GM18505 (cell line): ENCODE results near the gene CXCL5.
"Not testable (repeated sequence)": the region's sequence is repeated elsewhere in the genome, so short reads cannot be mapped to it uniquely, and the experiment has no call there.

Experiments used
- ATAC-seq: cut with Tn5 transposase; IDR thresholded peaks from one replicate; pipeline ENCODE4 v1.9.1; 2021; ENCODE audit not compliant: unreplicated experiment
- POLR2A ChIP-seq: IDR thresholded peaks from 4 replicates; pipeline ENCODE4 v1.6.1; 2011; ENCODE audit warnings: borderline replicate concordance; ENCODE audit not compliant: insufficient read depth, insufficient read length; ENCODE audit errors: extremely low read depth

CXCL5 gene

DNA sequence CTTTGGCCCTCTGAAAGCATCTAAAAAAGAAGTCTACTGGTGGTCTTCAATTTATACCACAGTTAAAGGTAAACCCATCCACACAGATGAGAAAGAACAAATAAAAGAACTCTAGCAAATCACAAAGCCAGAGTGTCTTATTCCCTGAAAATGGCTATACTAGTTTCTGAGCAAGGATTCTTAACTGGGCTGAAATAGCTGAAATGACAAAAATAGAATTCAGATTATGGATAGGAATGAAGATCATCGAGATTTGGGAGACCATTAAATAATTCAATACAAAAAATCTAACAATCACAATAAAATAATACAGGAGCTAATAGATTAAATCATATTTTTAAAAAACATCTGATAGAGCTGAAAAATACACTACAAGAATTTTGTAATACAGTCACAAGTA lies 28.5 kb downstream of the CXCL5 start:
- no peak for TF ChIP-seq POLR2A
- no peak for ATAC-seq

DNA sequence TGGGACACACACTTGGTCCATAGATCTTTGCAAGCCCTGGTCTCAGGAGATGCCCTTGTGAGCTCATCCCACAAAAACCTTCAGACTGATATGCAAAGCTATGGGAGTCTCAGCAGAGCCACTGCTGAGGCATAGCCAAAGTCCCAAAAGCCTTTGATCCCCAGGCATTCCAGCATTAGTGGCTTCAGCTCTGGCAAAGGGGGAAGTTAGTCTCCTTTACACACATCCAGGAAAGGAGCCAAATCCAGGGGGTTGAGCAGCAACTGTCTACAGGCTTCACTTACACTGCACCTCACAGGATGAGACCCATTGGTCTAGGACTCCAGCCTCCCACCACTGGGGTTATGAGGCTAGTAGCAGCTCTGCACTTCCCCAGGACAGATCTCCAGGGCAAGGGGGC lies 30.6 kb downstream of the CXCL5 start:
- TF ChIP-seq POLR2A, result no peak
- no peak for ATAC-seq

DNA sequence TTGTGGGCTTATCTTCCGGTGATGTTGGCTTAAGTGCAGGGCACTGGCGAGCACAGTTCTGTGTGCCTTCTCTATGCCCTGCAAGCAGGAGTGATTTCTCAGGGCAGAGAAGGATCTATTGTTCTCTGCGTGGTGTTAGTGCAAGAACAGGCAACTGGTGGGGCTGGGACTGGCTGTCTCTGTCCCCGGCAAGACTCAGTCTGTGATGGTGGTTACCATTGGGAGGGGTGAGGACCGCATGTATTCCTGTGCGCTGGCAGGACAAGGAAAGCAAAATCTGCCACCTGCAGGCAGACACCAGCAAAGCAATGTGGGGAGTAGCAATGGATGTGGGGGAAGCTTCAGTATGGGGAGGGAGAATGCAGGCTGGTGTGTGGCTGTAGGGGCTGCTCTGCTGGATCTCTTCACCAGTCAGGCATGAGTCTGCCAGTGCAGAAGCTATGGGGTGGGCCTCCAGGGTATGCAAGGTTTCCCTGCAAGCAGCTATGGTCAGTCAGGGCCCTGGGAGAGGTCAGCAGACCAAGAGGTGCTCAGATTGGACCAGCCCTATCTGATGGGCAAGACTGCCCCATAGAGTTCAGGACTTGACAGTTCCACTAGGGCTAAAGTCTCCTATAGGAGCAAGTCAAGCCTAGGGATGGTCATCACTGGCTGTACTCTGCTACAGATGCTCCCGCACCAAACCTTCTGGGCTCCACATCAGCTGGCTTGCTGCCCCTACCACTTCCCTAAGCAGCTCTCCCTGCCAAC lies 33.4 kb downstream of the CXCL5 start:
- TF ChIP-seq POLR2A, result no peak
- ATAC-seq, result no peak

DNA sequence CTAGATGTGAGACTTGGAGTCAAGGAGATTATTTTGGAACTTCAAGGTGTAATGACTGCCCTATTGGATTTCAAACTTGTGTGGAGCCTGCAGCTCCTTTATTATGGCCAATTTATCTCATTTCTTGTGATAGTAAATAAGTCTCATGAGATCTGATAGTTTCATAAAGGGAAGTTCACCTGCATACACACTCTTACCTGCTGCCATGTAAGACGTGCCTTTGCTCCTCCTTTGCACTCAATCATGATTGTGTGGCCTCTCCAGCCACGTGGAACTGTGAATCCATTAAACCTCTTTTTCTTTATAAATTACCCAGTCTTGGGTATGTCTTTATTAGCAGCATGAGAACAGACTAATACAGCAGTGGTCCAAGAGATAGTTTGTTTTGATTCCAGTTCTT lies 35.8 kb downstream of the CXCL5 start:
- no peak for ATAC-seq
- no peak for TF ChIP-seq POLR2A

DNA sequence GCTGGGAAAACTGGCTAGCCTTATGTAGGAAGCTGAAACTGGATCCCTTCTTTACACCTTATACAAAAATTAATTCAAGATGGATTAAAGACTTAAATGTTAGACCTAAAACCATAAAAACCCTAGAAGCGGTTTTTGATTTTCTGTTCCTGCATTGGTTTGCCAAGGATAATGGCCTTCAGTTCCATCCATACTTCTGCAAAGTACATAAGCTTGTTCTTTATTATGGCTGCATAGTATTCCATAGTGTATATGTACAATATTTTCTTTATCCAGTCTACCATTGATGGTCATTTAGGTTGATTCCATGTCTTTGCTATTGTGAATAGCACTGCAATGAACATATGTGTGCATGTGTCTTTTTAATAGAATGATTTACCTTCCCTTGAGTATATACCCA lies 39.4 kb downstream of the CXCL5 start:
- not testable (repeated sequence) for ATAC-seq

DNA sequence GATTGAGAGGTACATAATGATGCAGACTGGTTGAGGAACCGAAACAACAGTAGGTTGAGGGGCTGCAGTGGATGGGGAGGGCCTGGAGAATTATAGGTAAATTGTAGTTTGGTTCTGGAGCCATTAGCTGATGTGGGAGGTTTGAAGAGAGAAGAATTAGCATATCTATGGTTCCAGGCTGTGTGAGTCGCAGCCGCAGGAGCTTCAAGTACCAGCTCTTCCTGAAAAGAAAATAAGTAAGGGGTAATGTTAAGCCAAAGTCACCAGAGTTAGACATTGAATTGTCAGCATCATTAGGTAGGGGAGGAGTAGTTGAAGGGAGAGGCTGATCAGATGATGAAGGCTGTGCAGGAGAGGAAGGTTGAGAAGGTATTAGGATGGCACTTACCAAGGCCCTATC lies 46.1 kb downstream of the CXCL5 start:
- no peak for TF ChIP-seq POLR2A
- ATAC-seq, result no peak

DNA sequence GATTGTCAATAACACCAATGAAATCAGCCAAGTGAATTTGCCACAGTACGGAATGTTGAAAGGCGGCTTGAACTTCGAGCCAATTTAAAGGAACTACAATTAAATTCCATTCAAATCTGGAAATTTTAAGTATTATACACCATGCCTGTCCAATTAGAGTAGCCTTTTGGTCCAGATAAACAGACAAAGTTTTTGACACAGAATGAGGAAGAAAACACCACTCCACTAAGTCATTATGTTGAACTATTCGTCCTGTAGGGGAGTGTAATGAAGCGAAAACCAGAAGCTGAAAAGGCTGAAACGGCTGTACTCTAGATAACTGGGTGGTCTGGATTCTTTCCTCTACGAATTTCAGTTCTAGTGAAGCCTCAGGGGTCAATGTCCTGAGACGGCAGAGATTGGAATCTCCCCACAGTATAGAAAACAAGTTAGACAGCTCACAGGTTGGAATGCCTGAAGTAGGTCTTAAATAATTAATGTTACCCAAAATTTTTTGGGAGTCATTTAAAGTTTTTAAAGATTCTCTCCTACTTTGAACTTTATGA lies 48.0 kb downstream of the CXCL5 start:
- ATAC-seq, result not testable (repeated sequence)

DNA sequence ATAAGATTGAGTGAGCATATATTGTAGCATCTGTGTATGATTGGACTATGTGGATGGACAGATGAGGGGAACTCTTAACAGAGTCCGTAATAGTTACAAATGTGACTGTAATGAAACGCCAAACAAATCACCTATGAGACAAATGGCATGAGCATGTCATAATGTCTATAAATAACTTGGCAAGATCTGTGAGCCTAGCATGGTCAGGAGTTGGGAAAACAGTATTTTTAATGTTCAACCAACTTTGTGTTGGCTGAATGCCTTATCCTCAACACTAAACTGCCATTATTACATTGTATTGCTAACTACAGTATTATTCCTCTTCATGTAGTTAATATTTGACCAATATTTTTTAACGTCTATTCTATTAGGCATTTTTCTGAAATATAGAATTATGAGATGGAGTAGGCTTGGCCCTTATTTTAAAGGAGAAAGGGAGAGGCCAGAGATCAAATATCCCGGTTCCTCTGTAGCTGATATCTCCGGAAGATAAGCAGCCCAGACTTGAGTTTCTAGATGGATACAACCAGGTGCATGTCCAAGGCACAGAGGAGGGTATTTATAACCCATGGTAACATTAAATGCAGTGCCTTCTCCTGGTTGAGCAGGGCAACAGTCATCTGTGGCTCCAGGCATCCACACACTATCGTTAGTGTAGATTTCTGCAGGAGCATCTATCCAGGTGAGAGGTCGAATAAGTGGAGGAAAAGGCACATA lies 49.3 kb downstream of the CXCL5 start:
- no peak for TF ChIP-seq POLR2A
- no peak for ATAC-seq

DNA sequence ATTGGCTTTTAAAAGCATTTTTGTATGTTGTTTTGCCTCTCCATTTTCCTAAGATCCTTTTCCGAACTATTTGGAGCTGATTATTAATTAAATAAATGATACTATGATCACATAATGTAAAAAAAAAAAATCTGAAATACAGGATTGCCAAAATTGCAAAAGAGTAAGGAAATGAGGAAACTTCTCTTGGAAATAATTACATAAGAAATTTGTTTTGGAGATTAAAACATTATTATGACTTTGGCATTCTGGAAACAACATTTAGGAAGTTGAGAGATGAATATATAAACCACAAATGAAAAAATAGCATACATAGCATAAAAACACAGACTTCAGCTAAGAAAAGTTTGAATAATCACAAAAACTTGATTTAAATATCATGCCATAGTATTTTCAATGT lies 50.2 kb downstream of the CXCL5 start:
- no peak for TF ChIP-seq POLR2A
- no peak for ATAC-seq

DNA sequence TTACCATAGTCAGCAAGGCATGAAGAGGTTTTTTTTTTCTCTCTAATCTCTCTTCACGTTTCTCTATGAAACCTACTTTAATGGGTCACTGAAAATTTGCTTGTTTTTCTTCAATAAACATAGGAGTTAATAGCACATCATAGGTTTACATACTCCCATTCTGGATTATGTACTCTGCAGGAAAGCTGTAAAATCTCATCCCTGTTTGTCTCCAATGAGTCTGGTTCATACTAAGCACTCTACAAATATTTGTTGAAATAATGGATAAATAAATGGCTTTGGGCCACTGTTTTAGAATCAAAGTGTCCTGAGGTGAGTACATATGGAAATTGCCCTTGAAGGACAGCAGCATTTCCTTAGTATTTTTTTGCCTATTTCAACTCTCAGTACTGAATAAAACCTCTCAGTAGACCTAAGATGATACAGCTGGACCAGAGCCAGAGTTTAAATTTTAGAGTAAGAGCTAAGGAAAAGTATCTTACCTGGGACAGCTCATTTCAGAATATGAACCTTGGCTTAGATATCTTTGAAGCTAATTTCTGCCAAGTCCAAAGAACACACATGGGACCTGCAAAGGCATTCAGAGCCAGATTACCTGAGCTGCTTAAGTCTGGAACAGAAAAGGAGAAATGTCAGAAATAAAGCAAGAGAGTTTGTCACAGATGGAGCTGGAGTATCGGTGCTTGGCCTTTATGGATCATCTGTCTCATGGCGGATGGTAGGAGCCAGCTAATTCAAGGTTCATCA lies 51.1 kb downstream of the CXCL5 start:
- no peak for ATAC-seq
- TF ChIP-seq POLR2A, result no peak

DNA sequence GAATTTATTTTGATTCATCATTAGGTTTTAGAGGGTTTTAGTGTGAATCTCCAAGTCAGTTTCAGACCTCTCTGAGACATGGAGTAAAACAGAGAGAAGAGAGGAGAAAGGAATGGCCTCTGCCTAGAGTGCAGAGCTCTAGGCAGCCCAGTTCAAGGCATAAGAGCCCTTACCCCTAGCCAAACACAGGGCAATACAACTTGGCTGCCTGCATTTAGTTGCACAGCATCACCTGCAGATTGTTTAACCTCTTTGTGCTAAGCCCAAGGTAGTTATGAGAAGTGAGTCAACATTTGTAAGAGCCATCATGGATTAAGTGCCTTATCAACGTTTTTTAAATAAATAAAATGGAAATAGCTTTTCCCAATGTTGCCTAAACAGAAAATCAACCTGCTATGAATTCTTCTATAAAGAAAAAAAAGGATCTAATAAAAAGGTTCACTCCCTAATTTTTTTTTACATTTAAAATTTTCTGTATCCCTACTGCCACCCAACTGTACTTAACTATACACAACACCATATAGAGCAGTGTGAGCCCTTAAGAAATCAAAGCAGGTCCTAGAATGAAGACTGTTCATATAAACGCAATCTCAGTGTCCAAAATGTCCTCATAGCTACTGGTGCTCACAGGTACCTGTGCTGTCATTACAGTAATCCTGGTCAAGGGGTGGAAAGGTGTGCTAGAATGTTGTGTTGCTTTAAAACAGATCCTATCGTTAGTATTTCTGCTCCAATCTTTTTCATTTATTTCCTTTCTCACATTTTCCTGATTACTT lies 52.6 kb downstream of the CXCL5 start:
- no peak for TF ChIP-seq POLR2A
- ATAC-seq, result no peak
